ENCODE data around the gene SPTBN5.

The SPTBN5 gene

DNA sequence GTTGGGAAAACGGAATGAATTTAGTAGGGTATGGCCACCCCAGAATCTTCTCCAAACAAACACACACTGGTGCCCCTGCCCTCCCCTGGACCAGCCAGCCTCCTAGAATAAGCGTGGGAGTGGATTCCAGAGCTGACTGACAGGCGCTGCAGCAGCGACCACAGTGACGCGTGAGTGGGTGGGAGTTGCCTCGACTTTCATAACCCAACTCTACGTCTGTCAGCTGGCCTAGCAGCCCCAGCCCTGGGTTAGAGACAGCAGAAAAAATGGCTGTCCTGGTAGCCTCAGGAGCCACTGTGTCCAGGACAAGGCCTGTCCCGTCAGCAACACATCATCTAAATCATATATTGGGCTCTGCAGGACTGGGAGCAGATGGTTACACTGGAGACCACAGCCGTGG lies 45.2 kb downstream of the SPTBN5 start:
- peak in 1 of 2 donors; percentile 18 for DNase-seq (ENCODE audit: low read depth in 2 of 2)

DNA sequence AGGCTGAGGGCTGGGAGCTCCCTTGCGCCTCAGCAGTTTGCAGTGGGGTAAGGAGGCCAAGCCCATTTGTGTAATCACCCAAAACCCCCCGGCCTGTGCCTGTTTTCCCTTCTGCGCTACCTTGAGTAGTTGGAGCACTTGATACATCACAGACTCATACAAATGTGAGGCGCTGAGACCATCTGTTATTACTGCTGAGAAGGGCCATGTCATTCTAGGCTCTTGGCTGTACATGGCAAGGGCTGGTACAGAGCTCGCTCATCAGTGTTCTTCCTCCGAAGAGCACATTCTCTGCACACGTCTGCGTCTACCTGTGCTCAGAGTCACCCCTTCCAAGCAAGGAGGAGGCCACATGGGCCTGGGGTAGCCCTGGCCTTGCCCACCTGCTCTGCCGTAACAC lies 45.9 kb downstream of the SPTBN5 start:
- DNase-seq (ENCODE audit: low read depth in 2 of 2), result no peak

DNA sequence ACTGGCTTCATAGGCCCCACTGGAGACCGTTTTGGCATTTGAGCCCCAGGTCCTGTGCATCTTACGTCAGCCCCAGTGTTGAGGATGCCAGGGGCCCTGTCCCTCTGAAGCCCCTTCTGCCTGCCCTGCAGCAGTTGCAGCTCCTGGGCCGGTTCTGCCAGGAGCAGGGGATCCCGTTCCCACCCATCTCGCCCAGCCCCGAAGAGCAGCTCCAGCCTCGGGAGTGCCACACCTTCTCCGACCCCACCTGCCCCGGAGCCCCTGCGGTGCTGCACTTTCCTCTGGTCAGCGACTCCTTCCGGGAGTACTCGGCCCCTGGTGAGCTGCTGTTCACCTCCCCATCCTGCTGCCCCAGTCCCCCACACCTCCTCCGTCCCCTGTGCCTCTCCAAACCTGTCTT lies 46.6 kb downstream of the SPTBN5 start:
- no peak for DNase-seq (ENCODE audit: low read depth in 2 of 2)

DNA sequence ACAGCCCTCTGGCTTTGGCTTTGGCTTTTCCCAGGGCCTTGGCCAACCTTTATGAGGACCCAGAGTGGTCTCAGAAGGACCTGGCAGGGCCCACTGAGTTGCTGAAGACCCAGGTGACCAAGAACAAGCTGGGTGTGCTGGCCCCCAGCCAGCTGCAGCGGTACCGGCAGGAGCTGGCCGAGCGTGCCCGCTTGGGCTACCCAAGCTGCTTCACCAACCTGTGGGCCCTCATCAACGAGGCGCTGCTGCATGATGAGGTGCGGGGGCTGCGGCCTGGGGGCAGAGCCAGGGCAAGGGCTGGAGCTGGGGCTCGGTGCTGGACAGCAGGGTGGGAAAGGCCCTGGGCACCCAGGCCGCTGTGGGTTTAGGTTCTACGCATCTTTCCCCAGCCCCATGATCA lies 49.0 kb downstream of the SPTBN5 start:
- no peak for DNase-seq (ENCODE audit: low read depth in 2 of 2)

DNA sequence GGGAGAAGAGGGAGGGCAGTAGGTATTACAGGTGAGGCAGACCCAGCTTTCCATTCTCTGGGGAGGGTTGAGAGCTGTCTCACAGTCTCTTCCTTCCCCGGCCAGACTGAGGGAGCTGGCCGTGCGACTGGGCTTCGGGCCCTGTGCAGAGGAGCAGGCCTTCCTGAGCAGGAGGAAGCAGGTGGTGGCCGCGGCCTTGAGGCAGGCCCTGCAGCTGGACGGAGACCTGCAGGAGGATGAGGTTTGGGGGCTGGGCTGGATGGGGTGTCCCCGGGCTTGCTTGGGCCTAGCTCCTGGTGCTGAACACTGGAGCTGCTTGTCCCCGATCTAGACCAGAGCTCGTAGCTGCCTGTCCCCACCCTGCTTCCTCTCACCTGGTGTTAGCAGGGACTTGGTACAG lies 50.3 kb downstream of the SPTBN5 start:
- DNase-seq (ENCODE audit: low read depth in 2 of 2), result no peak

DNA sequence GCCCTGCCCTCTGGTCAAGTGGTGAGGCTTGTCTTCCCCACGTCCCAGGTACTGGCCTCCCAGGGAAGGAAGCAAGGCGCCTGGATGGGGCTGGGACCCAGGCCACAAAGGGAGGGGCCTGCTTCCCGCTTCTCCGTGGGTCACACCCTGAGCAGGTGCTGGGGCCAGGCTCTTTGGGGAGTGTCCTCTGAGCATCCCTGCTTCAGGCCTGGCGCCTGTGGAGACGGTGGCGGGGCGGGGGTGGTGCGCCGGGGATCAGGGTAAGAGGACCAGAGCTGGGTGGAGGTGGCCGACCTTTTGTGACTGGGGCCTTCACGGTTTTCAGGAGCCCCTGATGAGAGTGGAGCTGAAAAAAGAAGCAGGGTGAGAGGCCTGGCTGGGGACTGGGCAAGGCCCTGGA lies 51.6 kb downstream of the SPTBN5 start:
- no peak for DNase-seq (ENCODE audit: low read depth in 2 of 2)

DNA sequence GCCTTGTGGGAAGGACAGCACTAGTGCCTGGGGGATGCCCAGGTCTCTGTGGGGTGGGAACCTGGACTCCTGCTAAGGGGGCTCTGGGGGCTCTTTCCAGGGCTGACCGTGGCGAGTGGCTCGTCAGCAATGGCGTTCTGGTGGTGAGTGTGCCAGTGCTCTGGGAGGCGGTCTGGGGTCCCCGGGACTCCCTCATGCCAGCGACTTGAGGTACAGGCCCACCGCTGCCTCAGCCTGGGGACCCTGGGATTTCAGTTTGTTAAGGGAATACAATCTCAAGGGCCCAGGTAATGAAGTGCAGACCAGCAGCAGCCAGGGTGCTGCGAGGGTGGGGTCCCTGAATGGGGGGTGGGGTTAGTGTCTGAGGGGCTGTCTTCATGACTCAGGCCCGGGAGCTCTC lies 52.7 kb downstream of the SPTBN5 start:
- DNase-seq (ENCODE audit: low read depth in 2 of 2), result no peak

DNA sequence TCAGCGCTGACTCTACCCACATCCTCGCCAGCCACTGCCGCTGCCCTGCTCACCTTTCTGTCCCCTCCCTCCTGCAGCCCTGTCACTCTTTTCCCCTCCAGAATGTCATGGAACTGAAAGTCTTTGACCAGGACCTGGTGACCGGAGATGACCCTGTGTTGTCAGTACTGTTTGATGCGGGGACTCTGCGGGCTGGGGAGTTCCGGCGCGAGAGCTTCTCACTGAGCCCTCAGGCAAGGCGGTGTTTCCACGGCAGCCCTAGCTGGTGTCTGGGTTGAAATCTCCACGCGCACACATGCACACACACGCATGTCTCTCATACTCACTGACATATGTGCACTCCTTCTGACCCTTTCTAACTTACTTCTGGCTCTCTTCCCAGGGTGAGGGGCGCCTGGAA lies 53.2 kb downstream of the SPTBN5 start:
- DNase-seq (ENCODE audit: low read depth in 2 of 2), result no peak

DNA sequence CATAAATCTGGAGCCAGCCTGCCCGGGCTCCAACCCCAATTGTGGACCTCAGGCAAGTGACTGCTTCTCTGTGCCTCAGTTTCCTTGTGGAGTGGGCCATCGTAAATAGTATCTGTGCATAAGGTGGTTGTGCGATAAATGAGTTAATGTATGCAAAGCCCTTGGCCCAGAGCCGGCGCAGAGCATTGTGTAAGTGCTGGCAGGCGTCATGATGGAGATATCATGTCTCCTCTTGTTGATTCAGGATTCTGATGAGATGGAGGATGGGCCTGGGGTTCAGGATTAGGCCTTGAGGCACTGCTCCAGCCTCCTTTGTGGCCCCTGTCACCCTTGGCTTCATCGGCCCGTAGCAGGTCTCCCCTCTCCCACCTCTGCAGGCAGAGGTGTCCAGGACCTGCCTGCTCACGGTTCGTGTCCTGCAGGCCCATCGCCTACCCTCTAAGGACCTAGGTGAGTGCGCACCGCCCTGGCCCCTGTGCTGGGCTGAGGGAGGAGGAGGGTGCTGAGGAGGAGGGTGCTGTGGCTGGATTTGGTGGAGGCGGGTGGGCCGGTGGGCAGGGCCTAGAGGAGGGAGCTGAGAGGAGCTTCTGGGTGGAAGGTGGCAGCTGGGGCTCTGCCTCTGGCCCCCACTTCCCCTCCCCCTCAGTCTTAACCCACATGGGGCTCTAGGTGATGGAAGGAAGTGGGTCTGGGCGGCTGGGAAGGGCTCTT lies 53.9 kb downstream of the SPTBN5 start:
- no peak for DNase-seq (ENCODE audit: low read depth in 2 of 2)

DNA sequence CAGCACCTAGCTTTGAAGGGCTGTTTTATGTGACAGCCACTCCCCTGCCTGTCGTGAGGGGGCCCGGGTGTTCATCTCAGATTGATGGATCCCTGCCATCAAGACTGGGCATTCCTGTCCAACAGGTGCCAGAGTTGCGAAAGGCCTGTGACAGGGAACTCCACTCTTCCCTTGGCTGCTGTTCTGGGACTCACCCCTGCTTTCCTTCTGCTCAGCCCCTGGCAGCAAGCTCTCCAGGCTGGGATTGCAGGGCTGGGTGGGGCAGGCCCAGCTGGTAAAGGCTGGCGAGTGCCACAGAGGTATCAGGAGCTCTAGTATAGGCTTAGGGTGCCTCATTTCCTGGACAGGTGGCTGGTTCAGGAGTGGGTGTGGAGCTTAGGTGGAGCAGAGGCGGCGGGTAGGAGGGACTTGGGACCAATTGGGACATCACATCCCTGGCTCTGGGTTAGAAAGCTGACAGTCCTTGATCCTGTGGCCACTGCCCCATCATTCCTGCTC lies 55.4 kb downstream of the SPTBN5 start, which contains the start of gene PLA2G4B:
Gene PLA2G4B (plus strand): TSS at position 448 of the 498 bp plus-strand sequence. CDS start 67 bp downstream, outside the sequence.
- DNase-seq (ENCODE audit: low read depth in 2 of 2), result no peak

DNA sequence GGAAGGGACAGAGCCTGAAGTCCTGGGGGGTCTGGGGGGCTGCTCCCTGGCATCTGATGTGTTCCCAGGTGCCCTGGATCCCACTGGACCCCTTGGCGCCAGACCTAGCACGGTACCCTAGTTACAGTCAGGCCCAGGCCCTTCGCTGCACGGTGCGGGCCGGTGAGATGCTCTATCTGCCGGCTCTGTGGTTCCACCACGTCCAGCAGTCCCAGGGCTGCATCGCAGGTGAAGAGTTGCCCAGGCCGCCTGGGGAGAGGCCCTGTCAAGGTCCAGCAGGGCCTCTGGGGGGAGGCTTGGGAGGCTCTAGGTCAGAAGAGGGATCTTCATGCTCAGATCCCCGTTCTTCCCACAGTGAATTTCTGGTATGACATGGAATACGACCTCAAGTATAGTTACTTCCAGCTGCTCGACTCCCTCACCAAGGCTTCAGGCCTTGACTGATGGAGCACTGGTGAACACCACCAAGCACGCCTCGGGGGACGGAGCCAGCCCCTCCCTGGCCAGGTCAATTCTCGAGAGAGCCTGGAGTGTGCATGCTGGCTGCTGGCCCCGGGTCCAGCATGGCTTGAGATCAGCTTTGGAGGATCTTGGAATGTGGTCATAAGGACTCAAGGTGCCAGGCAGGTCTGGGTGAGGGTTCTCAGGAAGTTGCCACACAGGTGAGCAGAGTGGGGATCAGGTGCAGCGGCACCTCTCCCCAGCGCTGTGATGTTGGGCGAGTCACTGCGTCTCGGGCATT lies 57.0 kb downstream of the SPTBN5 start:
- DNase-seq (ENCODE audit: low read depth in 2 of 2), result no peak

DNA sequence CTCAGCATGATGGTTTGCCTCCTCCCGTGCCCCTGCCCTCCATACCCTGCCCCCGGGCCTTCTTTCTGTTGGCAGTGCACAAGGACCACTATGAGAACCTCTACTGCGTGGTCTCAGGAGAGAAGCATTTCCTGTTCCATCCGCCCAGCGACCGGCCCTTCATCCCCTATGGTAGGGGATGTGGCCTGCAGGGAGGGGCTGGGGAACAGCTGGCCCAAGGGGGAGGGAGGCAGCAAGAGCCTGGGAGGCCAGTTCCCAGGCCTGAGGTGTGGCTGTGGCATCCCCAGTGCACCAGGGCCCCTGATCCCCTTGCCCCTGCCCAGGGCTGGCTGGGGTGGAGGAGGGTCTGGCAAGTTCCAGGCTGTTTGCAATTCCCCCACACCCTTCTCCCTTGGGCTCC lies 57.8 kb downstream of the SPTBN5 start:
- no peak for DNase-seq (ENCODE audit: low read depth in 2 of 2)

DNA sequence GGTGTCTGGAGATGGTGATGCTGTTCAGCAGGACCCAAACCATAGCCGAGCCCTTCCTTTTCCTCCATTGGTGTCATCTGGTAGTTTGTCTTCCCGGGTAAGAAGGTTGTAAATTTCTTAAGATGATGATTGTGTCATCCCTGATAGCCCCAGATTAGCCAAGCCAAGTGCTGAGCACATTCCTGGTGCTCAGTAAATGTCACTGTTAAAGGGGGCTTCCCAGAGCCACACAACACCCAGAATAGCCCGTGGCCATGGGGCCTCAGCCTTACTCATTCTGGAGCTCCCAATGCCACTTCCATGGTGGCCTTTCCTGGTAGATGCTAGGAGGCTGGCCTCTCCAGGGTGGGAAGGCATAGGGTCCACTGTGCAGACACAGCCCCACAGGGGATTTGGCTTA lies 59.8 kb downstream of the SPTBN5 start:
- no peak for DNase-seq (ENCODE audit: low read depth in 2 of 2)

DNA sequence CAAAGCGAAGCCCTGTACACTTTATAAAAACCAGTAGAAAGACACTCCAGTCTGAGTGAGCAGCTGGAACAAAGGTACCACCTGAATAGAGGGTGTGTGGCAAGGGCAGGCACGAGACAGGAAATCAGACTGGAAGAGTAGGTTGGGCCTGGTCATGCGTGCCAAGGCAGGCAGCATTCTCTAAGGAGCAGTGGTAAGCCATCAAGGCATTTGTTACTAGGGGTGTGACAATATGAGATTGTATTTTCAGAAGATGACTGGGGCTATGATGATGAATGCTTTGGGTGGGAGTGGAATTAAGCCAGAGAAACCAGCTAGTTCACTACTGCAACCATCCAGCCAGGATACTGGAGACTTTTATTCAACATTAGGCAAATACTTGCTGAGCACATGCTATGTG lies 61.0 kb downstream of the SPTBN5 start:
- no peak for DNase-seq (ENCODE audit: low read depth in 2 of 2)

DNA sequence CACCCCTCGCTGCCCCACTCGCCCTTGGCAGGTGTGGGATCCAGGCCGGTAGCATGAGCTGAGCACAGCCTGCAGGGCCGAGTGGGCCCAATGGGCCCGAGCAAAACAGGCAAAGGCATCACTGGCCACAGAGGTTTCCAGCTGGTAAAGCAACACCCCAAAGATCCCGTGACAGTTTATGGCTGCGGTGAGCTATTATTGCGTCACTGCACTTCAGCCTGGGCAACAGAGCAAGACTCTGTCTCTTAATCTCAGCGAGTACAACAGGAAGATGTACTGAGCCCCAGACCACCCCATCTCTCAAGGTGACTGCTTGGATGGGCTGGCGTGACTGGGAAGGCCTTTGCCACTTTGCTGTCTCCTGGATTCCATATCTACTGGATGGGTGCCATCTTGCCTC lies 61.6 kb downstream of the SPTBN5 start:
- no peak for DNase-seq (ENCODE audit: low read depth in 2 of 2)

DNA sequence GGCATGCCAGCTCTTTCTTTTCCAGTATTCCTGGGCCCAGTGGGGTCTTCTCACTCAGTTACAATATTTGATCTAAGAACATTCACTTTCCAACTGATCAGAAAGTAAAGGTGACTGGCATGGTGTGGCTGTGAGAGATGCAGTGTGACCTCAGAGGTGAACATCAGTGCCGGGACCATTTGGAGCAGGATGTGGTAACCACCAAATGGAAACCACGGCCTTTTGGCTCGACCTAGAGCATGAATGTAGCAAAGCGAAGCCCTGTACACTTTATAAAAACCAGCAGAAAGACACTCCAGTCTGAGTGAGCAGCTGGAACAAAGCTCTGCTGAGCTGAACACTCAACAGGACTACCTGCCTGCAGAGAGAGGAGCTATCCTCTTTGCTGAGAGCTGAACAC lies 62.6 kb downstream of the SPTBN5 start:
- DNase-seq (ENCODE audit: low read depth in 2 of 2), result peak in 1 of 2 donors; percentile 10

DNA sequence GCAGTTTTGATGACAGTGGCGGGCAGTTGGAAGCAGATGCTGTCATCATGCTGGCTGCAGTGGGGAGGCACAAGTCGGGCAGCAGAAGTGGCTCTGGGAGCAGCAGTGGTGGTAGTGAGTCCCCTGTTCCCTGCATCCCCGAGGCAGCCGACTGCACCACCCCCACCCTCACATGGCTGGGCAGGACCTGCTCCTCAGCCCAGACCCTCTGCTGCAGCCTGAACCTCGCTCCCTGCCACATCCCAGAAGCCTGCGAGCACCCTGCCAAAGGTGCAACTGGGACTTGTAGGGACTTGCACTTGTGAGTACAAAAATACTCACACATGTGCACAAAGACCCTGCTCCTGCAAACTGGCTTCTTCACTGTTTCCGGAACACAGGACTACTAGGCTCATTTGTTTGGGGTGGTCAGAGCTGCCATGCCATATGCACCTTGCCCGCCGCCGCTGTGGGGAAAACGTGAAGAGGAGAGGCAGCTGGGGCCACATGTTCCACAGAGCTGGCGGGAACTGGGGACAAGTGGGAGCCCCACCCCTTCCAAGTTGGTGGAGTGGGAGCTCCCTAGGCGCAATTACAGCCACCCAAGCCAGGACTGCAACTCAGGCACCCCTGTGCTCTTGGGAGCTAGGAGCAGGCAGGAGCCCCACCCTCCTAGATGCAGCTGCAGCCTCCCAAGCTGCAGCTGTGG lies 63.8 kb downstream of the SPTBN5 start:
- DNase-seq (ENCODE audit: low read depth in 2 of 2), result no peak

DNA sequence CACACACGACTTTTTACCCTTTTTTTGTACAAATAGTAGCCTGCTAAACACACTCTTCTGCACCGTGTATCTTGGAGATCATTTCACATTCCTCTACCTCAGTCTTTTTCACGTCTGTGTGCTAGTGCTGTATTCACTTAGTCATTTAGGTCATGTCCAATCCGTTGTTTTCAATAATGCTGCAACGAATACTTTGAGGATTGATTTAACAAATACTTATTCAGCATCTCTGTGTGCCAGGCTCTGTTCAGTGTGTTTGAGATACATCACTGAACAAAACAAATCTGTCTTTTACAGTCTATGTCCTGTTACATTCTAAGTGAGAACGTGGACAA lies 65.1 kb downstream of the SPTBN5 start:
- no peak for DNase-seq (ENCODE audit: low read depth in 2 of 2)

DNA sequence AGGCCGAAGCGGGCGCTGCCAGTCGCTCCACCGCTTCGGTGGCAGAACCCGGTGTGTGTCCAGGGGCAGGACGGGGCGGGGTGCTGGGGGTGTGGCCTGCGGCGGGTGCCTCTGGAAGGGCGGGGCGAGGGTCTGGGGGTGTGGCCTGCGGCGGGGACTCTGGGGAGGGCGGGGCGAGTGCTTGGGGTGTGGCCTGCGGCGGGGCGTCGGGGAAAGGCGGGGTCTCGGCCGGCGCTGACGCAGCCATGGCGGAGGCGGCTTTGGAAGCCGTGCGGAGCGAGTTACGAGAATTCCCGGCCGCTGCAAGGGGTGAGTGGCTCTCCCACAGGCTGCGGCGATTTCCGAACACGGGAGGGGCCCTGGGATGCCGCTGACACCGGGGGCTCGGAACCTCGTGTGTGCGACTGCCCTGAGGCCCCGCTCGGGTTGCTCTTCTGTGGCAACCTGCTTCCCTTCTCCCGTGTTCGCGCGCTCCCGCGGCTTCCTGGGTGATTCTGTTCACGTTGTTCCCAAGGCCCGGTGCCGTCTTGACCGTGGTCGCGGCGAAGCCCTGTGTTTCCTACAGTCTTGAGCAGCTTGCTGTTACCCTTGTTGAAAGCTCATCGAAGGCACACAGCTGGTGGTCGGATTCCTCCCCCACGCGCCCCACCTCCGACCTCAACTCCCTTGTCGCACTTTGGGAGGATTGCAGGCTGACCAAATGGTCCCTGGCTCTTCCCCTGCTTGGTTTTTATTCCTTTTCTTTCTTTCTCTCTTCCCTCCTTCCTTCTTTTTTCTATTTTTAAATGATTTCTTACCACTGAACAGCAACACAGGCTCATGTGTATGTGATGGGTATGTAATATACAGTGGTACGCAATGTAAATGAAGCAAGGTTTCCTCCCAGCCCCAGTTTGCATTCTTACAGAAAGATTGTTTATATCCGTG lies 65.7 kb downstream of the SPTBN5 start, which contains the start of gene JMJD7:
Gene JMJD7 (plus strand): TSS at position 213 of the 927 bp plus-strand sequence. CDS start 33 bp downstream, at position 246.
- DNase-seq (ENCODE audit: low read depth in 2 of 2), result peak; percentile 86 to 91

DNA sequence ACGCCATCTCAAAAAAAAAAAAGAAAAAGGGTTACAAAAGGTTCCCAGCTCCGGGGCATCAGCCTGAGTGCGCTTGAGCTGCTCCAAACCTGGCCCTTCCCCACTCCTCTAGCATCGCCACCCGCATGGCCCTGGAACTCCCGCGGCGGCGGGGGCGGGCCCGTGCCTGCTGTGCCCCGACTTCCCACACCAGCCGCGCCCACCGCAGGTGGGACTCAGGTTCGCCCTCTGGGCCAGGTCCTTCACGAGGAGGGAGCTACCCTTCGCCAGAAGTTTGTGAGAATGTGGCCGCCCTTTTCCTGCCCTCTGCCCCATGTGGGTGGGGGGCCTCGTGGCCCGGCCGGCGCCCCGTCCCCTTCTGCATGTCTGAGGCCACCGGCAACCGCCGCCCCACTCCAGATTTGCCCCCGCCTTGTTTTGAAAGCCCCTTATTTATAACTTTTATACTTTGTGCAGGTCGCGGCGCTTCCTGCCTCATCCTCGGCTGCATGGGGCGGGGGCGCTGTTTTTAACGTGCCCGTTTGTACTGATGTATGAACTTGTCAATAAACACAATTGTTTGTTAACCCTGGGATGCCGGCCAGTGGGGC lies 66.5 kb downstream of the SPTBN5 start:
- peak in 1 of 2 donors; percentile 19 for DNase-seq (ENCODE audit: low read depth in 2 of 2)
